Mucosa of stomach (tissue), 1 donor: ENCODE results near the gene STX1B.

ENCODE experiments used
- H3K27me3 ChIP-seq: one replicate; pipeline ENCODE4 v1.7.0; 2013; ENCODE audit warnings: mild to moderate bottlenecking, low read length; ENCODE audit not compliant: control insufficient read depth, insufficient read depth
- H3K36me3 ChIP-seq: one replicate; pipeline ENCODE4 v1.7.0; 2013; ENCODE audit warnings: low read length; ENCODE audit not compliant: control insufficient read depth, insufficient read depth
- H3K4me1 ChIP-seq: one replicate; pipeline ENCODE4 v1.7.0; 2013; ENCODE audit warnings: mild to moderate bottlenecking, low read length; ENCODE audit not compliant: control insufficient read depth, insufficient read depth
- H3K4me3 ChIP-seq: one replicate; pipeline ENCODE4 v1.7.0; 2013; ENCODE audit warnings: low read length
- H3K9ac ChIP-seq: one replicate; pipeline ENCODE4 v1.7.0; 2013; ENCODE audit warnings: mild to moderate bottlenecking, low read length, moderate library complexity
- H3K9me3 ChIP-seq: one replicate; pipeline ENCODE4 v1.7.0; 2013; ENCODE audit warnings: mild to moderate bottlenecking, low read length, moderate library complexity; ENCODE audit not compliant: control insufficient read depth
- donor health status: Pancreatic carcinoma.

STX1B gene

DNA sequence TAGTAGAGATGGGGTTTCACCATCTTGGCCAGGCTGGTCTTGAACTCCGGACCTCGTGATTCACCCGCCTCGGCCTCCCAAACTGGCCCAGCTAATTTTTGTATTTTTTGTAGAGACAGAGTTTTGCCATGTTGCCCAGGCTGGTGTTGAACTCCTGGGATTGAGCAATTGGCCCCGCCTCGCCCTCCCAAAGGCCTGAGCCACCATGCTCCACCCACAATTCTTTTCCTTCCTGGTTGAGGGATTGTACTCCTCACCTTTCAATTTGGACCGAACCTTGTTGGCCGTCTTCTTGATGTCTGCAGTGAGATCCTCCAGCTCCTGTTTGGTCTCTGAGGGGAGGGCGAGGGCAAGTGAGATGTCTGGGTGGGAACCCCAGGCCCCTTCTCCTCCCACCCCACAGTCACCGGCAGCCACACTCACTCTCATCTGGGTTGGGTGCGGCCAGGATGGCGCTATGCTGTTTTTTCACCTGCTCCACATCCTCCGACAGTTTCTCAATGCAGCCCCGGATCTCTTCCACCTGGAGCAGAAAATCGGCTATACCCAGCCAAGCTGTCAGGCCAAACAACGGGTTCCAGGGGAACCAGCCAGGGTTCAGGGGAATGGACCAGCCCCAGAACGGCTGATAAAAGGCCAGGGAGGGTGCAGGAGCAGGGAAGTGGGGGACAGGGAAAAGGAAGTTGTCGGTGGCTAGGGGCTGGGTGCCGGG is 9.6 kb downstream of the STX1B start:
- no peak overlapping the region for H3K4me3 ChIP-seq
- peaks cover 17% of the 10 kb centered on the region for H3K4me1 ChIP-seq
- no peaks in the 10 kb centered on the region for H3K36me3 ChIP-seq
- H3K9me3 ChIP-seq, result no peaks in the 10 kb centered on the region
- no peak overlapping the region for H3K9ac ChIP-seq
- H3K27me3 ChIP-seq, result peaks cover 34% of the 10 kb centered on the region

DNA sequence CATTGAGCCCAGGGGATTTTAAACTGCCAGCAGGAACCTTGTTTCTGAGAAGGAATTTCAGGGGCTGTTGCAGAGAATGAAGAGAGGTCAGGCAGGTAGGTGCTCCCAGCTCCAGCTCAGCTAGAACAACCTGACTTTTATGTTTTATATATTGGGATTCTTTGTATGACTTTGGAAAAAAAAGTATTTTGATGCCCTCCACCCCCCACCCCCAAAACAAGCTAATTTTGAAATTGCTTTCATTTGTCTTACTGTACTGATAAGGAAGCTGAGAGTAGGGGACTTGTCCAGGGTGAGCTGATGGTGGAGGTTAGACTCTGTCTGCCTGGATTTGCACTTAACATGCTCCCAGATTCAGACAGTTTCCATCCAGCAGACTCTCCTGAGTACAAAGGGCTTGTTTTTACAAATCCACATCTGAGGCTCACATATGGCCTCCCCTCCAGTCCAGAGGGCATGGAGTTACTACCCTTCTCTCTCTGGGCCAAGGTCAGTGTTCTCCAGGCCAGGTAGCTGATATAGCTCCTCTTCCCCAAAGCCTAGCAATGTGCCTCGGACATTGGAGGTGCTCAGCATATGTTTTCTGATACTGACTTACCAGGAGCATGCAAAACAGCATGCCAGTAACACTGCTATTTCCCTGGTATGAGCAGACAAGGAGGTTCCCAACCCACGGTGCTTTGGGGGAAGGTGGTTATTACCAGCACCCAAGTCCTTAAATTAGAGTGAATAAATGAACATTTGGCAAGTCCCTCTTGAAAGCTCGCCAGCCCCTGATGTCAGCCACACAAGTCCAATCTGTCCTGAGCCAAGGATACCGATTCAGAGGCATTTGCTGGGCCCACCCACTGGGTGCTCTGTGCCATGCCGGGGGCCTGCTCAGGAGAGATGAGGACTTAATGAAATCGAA is 11.3 kb downstream of the STX1B start:
- no peak overlapping the region for H3K4me3 ChIP-seq
- H3K9ac ChIP-seq, result no peak overlapping the region
- H3K36me3 ChIP-seq, result no peaks in the 10 kb centered on the region
- peaks cover 17% of the 10 kb centered on the region for H3K4me1 ChIP-seq
- peaks cover 34% of the 10 kb centered on the region for H3K27me3 ChIP-seq
- no peaks in the 10 kb centered on the region for H3K9me3 ChIP-seq

GRCh38 chr16:30997725-30998711 is 12.4 kb downstream of the STX1B start:
- Histone ChIP-seq H3K36me3 (no peaks in the 10 kb centered on the region), H3K9ac (peak overlapping the region; percentile 55), H3K9me3 (no peaks in the 10 kb centered on the region), H3K27me3 (peaks cover 34% of the 10 kb centered on the region), H3K4me1 (peaks cover 17% of the 10 kb centered on the region), H3K4me3 (no peak overlapping the region)

- no peaks in the 10 kb centered on the region for H3K36me3 ChIP-seq
Observed at GRCh38 chr16:30996985-30997724, 13.3 kb downstream of the STX1B start.

GRCh38 chr16:30996324-30996984 is 14.0 kb downstream of the STX1B start:
- Histone ChIP-seq H3K9ac (peak overlapping the region; percentile 61), H3K4me3 (no peak overlapping the region)

More at GRCh38 chr16:30996985-30997724, 13.3 kb downstream of the STX1B start:
- H3K27me3 ChIP-seq, result peaks cover 29% of the 10 kb centered on the region
- H3K9ac ChIP-seq, result peak overlapping the region; percentile 61
- H3K4me3 ChIP-seq, result no peak overlapping the region
- no peaks in the 10 kb centered on the region for H3K9me3 ChIP-seq
- H3K4me1 ChIP-seq, result peaks cover 17% of the 10 kb centered on the region

DNA sequence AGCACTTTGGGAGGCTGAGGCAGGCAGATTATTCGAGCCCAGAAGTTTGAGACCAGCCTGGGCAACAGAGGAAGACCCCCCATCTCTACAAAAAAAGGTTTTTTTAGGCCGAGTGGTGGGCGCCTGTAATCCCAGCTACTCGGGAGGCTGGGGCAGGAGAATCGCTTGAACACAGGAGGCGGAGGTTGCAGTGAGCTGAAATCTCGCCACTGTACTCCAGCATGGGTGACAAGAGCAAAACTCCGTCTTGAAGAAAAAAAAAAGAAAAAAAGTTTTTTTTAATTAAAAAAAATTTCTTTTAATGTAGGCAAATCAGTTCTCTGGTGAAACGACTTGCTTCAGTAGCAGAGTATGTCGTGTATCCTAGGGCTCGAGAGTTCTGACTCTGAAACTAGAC is 14.5 kb downstream of the STX1B start:
- Histone ChIP-seq H3K4me3 (no peak overlapping the region), H3K4me1 (peaks cover 17% of the 10 kb centered on the region), H3K9me3 (no peaks in the 10 kb centered on the region), H3K27me3 (peaks cover 24% of the 10 kb centered on the region), H3K9ac (no peak overlapping the region), H3K36me3 (no peaks in the 10 kb centered on the region)

More at GRCh38 chr16:30996324-30996984, 14.0 kb downstream of the STX1B start:
- H3K4me1 ChIP-seq, result peaks cover 17% of the 10 kb centered on the region
- H3K36me3 ChIP-seq, result no peaks in the 10 kb centered on the region
- no peaks in the 10 kb centered on the region for H3K9me3 ChIP-seq
- H3K27me3 ChIP-seq, result peaks cover 24% of the 10 kb centered on the region

DNA sequence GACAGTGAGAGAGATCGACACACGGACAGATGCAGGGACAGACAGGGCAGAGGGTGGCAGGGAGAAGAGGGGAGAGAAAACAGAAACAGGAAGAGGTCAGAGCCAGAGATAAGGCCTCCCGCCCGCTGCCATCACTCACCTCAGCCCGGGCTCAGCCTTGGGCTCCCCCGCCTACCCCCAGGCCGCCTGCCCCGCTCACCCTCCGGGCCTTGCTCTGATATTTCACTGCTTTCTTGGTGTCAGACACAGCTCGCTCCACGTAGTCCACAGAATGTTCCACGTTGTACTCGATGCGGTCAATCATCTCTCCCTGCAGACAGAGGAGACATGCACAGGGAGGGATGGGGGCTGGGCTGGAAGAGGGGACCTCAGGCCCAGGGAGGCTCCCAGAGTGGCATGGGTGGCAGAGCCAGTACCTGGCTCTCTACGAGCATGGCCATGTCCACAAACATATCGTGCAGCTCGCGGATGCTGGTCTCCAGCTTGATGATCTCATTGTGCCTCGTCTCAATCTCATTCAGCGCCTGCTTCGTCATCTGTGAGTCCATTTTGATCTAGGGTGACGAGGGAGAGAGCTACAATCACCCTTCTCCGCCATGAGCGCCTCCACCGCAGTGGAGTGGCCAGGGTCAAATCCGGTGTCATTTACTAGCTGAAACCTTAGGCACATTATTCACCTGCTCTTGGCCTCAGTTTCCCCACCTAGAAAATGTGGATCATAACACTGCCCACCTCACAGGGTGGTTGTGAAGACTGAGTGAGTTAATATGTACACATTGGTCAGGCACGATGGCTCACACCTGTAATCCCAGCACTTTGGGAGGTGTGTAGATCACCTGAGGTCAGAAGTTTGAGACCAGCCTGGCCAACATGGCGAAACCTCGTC is 17.3 kb downstream of the STX1B start:
- no peaks in the 10 kb centered on the region for H3K36me3 ChIP-seq
- no peak overlapping the region for H3K4me3 ChIP-seq
- H3K9ac ChIP-seq, result no peak overlapping the region
- peaks cover 17% of the 10 kb centered on the region for H3K4me1 ChIP-seq
- H3K27me3 ChIP-seq, result peaks cover 18% of the 10 kb centered on the region
- no peaks in the 10 kb centered on the region for H3K9me3 ChIP-seq

DNA sequence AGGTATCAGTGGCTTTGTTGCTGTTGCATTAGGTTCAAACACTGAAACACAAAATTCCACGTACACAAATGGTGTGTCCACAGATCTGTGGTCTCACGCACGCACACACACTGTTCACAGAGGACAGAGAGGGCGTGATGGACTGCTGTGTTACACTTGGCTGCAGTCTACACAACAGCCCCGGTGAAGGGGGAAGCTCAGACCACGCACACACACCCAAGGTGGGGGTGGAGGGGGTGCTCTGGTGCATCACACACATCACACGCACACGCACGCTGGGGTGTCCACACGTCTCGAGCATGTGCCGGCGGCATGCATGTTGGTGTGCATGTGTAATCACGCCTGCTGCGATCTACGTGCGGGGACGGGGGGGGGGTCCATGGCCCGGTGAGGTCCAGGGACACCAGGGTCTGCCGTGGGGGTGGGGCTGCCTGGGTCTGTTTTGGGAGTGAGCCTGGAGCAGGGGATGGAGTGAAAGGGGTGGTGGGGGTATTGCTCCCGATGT is 18.1 kb downstream of the STX1B start:
- H3K27me3 ChIP-seq, result peaks cover 11% of the 10 kb centered on the region
- no peak overlapping the region for H3K4me3 ChIP-seq
- no peaks in the 10 kb centered on the region for H3K9me3 ChIP-seq
- H3K4me1 ChIP-seq, result peaks cover 10% of the 10 kb centered on the region
- no peak overlapping the region for H3K9ac ChIP-seq
- no peaks in the 10 kb centered on the region for H3K36me3 ChIP-seq

GRCh38 chr16:30991052-30991451 is 19.4 kb downstream of the STX1B start:
- Histone ChIP-seq H3K9ac (no peak overlapping the region), H3K27me3 (no peaks in the 10 kb centered on the region), H3K9me3 (no peaks in the 10 kb centered on the region), H3K4me3 (no peak overlapping the region), H3K4me1 (no peaks in the 10 kb centered on the region), H3K36me3 (no peaks in the 10 kb centered on the region)

DNA sequence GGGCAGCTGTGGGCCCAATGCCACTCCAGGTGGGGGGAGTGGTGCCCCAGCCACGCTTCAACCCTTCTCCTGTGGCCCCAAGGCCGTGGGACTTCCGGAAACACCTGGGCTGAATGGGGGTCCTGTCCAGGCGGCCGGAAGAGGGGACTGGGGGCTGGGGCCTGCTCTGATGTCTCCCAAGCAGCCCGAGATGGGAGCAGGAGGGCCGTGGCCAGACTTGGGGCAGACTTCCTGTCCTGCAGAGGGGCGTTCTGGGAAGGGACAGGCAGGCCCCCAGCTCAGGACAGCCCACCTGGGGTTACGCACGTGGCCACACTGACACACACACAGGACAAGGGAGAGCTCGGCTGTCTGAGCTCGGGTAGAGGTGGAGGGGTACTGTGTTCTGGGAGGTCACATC is 20.3 kb downstream of the STX1B start:
- Histone ChIP-seq H3K36me3 (no peaks in the 10 kb centered on the region), H3K9ac (no peak overlapping the region), H3K27me3 (no peaks in the 10 kb centered on the region), H3K4me3 (no peak overlapping the region), H3K4me1 (peaks cover 5% of the 10 kb centered on the region), H3K9me3 (no peaks in the 10 kb centered on the region)
